NCI-H2107 treated with DMSO at 0.1 percent for 48 hours (cell line): ENCODE measurements around the gene ARMC5.

Source experiments
- DNase-seq: peaks from one replicate; lab custom pipeline; 2025; ENCODE audit not compliant: unreplicated experiment; lab: John Stamatoyannopoulos, UW

The ARMC5 gene

DNA sequence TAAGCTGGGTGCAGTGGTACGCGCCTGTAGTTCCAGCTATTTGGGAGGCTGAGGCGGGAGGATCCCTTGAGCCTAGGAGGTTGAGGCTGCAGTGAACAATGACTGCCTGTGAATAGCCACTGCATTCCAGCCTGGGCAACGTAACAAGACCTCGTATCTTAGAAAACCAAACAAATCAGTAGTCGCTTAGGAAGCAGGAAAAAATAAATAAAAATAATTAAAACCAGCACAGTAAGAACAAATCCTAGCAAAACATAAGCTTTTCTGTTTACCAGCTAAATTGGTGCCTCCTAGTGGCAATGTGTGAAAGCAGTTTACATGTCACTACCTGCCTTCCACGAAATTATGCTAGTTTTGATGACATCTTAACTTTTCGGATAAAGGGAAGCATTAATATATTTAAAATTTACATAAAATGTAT is 1.3 kb downstream of the ARMC5 start:
- DNase-seq, result no peak

DNA sequence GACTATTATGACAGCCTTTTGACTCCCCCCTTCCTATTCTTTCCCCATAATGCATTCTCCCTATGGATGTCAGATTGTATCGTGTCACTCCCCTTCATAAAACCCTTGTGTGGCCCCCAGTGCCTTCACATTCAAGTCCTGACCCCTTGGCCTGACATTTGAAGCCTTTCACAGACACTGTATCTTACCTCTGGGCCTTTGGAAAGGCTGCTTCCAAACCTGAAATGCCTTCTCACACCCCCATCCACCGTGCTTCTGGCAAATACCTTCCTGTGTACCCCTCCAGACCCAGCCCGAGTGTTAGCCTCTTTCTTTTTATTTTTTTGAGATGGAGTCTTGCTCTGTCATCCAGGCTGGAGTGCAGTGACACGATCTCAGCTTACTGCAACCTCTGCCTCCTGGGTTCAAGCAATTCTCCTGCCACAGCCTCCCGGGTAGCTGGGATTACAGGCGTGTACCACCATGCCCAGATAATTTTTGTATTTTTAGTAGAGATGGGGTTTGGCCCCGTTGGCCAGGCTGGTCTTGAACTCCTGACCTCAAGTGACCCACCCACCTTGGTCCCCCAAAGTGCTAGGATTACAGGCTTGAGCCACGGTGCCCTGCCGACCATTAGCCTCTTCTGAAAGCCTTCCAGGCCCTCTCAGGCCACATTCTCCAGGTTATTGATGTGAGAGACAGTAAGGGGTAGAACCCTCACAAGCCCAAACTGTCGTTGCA is 2.1 kb downstream of the ARMC5 start:
- DNase-seq, result no peak

DNA sequence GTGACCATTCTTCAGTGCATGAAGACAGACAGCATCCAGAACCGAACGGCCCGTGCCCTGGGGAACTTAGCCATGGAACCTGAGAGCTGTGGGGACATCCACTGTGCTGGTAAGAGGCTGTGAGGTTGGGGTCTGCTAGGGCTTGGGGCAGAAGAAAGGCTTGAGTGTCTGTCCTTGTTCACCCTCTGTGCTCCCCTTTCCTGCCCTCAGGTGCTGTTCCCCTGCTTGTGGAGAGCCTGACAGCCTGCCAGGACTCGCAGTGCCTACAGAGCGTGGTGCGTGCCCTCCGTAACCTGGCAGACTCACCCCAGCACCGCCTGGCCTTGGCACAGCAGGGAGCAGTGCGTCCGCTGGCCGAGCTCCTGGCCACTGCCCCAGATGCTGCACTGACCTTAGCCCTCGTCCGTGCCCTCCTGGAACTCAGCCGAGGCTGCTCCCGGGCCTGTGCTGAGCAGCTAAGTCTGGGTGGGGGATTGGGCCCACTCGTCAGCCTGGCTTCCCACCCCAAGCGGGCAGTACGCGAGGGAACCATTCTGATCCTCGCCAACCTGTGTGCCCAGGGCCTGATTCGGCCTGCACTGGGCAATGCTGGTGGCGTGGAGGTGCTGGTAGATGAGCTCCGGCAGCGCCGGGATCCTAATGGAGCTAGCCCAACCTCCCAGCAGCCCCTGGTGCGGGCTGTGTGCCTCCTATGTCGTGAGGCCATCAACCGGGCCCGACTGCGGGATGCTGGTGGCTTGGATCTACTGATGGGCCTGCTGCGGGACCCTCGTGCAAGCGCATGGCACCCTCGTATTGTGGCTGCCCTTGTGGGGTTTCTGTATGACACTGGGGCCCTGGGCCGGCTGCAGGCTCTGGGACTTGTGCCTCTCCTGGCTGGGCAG is 2.9 kb downstream of the ARMC5 start:
- no peak for DNase-seq

DNA sequence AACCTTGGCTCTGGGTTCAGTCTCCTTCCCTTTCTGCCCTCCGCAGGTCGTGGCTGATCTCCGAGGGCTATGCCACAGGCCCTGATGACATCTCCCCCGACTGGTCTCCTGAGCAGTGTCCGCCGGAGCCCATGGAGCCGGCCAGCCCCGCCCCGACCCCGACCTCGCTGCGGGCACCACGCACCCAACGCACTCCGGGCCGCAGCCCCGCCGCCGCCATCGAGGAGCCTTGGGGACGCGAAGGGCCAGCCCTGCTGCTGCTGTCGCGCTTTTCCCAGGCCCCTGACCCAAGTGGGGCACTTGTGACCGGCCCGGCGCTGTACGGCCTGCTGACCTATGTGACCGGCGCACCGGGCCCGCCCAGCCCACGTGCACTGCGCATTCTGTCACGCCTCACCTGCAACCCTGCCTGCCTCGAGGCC is 5.1 kb downstream of the ARMC5 start:
- DNase-seq, result no peak

DNA sequence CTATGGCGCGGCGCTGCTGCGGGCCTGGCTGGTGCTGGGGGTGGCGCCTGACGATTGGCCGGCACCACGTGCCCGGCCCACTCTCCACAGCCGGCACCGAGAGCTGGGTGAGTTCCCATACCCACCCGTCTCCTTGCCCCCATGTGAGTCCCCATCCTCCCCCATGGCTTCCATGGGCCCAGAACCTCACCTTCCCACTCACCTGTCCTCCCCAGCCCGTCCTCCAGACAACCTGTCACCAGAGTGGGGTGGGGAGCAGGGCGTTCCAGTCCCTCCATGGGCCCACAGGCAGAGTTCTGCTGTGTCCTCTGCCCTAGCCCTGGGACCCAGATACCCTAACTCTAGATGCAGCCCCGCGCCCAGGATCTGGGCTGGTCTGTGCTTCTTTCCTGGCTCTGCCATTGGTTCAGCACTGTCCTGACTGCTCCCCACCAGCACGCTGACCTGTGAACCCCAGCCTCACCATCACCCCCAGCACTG is 5.5 kb downstream of the ARMC5 start:
- no peak for DNase-seq

DNA sequence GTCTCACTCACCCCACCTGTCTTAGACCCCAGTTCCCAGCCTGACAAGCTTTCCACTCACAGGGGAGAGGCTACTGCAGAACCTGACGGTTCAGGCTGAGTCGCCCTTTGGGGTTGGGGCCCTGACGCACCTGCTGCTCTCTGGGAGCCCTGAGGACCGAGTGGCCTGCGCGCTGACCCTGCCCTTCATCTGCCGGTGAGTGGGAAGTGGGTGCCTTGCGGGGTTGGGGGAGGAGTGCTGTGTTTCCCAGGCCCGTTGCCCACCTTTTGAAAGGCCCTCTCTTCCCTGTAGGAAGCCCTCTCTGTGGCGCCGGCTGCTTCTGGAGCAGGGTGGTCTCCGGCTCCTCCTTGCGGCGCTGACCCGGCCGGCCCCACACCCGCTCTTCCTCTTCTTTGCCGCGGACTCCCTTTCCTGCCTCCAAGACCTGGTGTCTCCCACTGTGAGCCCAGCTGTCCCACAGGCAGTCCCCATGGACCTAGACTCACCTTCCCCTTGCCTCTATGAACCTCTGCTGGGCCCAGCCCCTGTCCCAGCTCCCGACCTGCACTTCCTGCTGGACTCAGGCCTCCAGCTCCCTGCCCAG is 6.6 kb downstream of the ARMC5 start:
- no peak for DNase-seq

DNA sequence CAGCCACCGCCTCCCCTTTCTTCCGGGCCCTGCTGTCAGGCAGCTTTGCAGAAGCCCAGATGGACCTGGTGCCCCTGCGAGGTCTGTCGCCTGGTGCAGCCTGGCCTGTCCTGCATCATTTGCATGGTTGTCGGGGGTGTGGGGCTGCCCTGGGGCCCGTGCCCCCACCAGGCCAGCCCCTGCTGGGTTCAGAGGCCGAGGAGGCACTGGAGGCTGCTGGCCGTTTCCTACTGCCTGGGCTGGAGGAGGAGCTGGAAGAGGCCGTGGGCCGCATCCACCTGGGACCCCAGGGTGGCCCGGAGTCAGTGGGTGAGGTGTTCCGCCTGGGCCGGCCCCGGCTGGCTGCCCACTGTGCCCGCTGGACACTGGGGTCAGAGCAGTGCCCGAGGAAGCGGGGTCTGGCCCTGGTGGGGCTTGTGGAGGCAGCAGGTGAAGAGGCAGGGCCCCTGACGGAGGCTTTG is 7.1 kb downstream of the ARMC5 start:
- DNase-seq, result no peak

DNA sequence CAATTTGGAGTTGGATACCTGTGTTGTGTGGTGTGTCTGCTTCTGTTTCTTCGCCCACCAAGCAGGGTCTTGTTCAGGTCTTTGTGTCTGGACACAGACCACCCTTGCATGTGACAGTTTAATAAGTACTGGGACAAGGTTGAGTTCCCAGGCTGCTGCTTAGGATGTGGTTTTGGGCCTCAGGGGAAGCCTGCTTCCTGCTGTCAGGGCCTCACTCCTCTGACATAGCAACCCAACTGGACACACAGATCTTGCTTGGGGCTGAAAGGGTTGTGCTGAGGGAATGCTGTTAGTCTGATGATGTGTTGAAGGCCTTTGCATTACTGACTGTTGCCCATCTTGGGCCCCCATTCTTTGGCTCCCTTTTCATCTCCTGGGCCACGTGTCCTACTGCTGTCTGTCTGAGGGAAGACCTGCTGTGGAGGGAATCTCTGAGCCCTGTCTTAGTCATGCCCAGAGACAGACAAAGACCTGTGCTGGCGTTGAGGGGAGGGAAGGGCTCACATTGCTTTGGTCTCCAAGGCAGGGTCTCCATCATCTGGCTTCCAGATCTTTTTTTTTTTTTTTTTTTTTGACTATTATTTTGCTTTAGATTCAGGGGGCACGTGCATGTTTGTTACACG is 8.0 kb downstream of the ARMC5 start:
- DNase-seq, result no peak

DNA sequence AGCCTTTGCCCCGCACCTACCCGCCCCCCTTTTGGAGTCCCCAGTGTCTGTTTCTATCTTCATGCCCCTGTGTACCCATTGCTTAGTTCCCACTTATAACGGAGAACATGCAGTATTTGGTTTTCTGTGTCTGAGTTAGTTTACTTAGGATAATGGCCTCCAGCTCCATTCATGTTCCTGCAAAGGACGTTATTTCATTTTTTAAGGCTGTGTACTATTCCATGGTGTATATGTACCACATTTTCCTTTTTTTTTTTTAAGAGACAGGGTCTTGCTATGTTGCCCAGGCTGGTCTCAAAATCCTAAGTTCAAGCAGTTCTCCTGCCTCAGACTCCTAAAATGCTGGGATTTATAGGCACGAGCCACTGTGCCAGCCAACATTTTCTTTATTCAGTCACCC is 8.6 kb downstream of the ARMC5 start:
- no peak for DNase-seq

DNA sequence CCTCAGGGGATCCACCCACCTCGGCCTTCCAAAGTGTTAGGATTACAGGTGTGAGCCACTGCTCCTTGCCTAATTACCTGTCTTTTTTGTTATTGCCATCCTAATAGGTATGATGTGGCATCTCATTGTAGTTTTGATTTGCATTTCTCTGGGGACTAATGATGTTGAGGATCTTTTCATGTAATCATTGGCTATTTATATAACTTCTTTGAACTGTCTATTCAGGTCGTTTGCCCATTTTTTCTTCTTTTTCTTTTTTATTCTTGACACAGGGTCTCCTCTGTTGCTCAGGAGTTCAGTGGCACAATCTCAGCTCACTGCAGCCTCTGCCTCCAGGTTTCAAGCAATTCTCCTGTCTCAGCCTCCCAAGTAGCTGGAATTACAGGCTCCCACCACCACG is 11.3 kb downstream of the ARMC5 start:
- no peak for DNase-seq

DNA sequence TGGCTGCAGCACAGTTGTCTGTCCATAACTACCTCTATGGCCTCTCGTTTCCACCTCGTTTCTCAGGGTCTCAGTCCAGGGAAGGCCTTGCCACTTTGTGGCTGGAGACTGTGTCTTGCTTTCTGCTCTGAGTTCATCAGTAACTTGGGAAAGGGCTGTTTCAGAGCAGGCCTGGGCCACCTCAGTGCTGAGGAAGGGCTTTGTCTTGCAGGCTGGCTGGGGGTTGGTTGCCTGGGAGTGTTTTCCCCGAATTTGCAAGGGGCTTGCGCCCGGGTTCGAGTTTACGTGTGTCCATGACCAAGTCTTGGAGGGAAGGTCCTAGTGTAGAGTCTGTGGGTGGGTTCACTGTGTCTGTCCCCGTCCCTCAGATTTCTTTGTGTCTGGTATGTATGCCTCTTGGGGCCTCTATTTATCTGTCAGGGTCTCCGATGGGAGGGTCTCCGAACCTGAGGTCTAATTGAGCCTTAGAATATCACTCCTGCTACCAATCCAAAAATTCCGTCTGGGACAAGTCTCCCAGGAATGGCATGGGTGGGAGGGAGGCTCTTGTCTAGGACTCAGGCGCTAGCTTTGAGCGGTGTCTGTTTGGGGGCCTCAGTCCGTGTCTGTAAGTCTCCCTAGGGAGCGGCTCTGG is 12.1 kb downstream of the ARMC5 start:
- DNase-seq, result no peak

DNA sequence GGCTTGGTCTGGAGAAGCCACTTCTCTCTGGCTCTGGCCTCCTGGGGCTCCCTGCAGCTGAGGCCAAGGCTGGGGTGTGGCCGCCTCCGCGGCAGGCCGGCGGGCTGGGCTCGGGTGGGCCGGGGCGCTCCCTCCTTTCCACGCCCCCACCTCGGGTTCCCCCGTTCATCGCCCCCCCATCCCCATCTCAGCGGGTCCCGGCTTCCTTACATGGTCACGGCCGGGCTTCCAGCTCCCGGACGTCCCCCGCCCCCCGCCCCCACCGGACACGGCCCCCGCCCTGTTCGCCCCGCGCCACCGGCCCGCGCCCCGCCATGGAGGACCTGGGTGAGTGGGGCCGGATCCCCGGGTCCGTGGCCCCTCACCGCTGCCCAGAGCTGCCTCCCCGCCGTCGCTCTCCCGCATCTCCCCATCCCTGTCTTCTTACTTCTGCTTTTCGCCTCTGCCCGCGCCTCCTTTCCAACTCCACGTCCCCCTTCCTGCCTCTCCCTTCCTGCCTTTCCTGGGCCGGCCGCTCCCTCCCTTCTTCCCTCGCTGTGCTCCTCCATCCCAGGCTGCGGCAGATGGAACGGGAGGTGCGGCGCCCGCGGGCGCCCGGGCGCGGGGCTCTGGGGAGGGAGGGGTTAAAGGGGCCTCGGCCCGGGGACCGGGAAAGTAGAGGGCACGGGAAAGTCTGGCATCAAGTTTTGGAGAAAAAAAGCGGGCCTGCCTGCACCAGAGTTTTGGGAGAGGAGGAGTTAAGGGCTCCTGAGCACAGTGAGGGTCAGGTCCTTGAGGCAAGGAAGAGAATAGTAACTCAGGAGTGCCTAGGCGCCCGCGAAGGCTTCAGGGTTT is 12.8 kb downstream of the ARMC5 start, which contains the start of gene TGFB1I1:
Gene TGFB1I1 (plus strand): TSS at position 278 of the 834 bp plus-strand sequence. CDS start 37 bp downstream, at position 315.
- no peak for DNase-seq

DNA sequence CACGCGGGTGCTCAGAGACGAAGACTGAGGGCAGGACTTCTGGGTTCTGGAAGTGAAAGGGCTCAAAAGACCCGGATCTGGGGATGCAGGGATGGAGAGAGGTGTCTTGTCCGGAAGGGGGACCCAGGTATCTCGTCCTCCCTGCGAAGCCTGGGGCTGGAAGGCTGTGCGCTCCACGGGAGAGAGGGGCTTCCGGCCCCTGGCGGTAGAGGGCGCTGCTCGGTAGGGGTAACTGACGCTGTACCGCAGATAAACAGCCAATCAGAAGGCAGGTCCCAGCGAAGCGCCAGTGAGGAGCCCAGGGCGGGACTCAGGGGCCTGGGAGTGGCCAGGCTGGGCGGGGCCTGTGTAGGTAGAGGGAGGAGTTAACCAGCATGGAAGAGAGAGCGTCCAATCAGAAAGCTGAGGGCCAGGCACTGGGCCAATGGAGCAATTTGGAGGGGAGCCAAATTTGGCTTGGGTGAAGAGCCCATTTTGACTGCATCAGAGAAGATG is 13.5 kb downstream of the ARMC5 start:
- no peak for DNase-seq

DNA sequence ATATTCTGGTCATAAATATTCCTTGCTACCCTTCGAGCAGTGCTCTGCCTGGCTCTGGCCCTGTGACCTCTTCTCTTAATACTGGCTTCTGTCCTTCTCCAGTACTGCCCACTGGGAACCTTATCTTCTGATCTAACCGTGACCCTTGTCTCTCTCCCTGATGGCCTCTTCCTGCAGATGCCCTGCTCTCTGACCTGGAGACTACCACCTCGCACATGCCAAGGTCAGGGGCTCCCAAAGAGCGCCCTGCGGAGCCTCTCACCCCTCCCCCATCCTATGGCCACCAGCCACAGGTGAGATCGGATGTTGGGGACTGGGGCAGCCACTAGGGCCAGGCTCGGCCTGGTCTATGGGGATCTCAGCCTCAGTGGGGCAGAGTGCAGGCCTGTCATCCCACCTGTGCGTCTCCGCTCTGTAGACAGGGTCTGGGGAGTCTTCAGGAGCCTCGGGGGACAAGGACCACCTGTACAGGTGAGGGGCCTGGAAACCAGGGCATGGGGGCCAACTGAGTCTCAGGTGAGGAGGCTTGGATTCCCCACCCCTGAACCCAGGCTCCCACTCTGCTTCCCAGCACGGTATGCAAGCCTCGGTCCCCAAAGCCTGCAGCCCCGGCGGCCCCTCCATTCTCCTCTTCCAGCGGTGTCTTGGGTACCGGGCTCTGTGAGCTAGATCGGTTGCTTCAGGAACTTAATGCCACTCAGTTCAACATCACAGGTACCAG is 14.1 kb downstream of the ARMC5 start:
- DNase-seq, result no peak

DNA sequence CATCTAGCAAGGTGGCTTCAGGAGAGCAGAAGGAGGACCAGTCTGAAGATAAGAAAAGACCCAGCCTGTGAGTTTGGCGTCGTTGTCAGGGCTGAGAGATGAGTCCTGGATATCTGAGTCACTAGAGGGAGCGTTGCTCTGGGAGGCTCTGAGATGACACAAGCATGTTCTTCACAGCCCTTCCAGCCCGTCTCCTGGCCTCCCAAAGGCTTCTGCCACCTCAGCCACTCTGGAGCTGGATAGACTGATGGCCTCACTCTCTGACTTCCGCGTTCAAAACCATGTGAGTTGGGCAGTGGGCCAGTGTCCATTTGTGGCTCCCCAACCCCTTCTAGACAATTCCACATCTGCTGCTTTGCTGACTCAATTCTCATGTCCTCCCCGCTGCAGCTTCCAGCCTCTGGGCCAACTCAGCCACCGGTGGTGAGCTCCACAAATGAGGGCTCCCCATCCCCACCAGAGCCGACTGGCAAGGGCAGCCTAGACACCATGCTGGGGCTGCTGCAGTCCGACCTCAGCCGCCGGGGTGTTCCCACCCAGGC is 14.9 kb downstream of the ARMC5 start:
- no peak for DNase-seq

DNA sequence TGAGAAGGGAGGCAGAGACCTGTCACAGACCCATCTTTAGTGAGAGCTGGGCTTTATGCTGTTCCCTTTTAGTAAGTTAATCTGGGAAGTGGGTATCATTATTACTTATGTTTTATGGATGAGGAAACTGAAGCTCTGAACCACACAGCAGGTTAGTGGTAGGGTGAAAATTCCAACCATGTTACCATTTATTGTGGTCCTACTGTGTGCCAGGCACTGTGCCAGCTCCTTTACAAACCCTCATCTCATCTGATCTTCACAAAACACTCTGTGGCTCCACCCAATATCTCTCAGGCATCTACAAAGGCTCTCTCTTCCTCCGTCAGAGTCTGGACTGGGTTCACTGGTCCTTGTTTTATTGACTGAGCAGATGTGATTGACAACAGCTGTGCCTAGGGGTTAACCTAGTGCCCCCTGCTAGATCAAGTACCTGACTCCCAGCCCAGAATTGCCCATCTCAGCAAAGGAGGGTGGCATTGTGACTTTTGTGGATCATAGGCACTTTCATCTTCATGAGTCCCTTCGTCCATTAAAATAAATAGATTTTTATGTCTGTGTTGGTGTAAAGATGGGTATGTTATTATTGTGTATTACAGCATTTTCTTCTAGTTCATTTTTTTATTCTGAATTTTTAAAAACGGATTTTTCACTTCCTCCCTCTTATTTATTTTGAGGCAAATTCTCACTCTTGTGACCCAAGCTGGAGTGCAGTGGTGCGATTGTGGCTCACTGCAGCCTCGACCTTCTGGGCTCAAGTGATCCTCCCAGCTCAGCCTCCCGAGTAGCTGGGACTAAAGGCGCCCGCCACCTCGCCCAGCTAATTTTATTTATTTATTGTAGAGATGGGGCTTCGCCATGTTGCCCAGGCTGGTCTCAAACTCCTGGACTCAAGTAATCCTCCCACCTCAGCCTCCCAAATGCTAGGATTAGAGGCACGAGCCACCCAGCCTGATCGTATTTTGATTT is 15.8 kb downstream of the ARMC5 start:
- DNase-seq, result no peak

DNA sequence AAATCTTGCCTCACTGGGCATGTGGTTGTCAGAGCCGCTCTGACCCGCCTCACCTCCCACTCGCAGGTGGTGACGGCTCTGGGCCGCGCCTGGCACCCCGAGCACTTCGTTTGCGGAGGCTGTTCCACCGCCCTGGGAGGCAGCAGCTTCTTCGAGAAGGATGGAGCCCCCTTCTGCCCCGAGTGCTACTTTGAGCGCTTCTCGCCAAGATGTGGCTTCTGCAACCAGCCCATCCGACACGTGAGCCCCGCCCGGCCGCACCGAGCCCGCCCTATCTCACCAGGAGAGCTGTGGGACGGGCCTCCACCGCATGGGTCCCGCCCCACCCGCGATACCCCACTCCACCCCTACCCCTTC is 16.6 kb downstream of the ARMC5 start:
- no peak for DNase-seq
